HCT116 (cell line): ENCODE measurements around the gene HOXD10. TPM values are rescaled to one million over a fixed set of nuclear protein-coding genes. Genes with fewer than 3 reads are reported as not detected.

Experiments used
- ATAC-seq: fragments of 200-7000 bp; cut with Tn5 transposase; 2 replicates; pipeline ENCODE4 v1.9.1; 2020; ENCODE audit warnings: mild to moderate bottlenecking, moderate library complexity
- BruUV-seq: library from RNA; stranded (reverse); fragments of 400-500 nt; replicated peaks from 2 replicates; lab custom pipeline; 2021; lab: Mats Ljungman, UMichigan
- CTCF ChIA-PET: fragments of 300-600 bp; sonication (Branson Sonifier 250); formaldehyde crosslinking; loops from one replicate; lab custom pipeline; 2021; ENCODE audit warnings: antibody characterized with exemption; lab: Charles Lee
- POLR2A ChIA-PET: fragments of 300-600, 350-600 bp; sonication (Branson Sonifier 250); formaldehyde crosslinking; loops from one replicate; lab custom pipeline; 2021; ENCODE audit warnings: antibody characterized with exemption; lab: Charles Lee
- RAD21 ChIA-PET, 2 experiments: fragments of 300-600 bp; sonication (Branson Sonifier 250); formaldehyde crosslinking; loops; one replicate each; lab custom pipeline; 2023; ENCODE audit warnings: low total read pairs in 2 of 2; ENCODE audit not compliant: uncharacterized antibody in 2 of 2, unreplicated experiment in 2 of 2, low non-redundant PET in 1 of 2; lab: Charles Lee
- DNase-seq: peaks from one replicate; pipeline ENCODE4 v3.0.0-alpha.2; 2010; ENCODE audit warnings: low read depth, low spot score
- H2AFZ ChIP-seq: fragments of 200-600 bp; shearing (Covaris generic), sonication (generic); 2 replicates; pipeline ENCODE4 v1.6.1; 2017; ENCODE audit warnings: low read depth, mixed run types, mixed read lengths, antibody characterized with exemption, low read length; ENCODE audit not compliant: poor library complexity, severe bottlenecking
- H3K27ac ChIP-seq: 2 replicates; pipeline ENCODE4 v1.5.1; 2012; ENCODE audit warnings: low read depth, low read length
- H3K27me3 ChIP-seq: fragments of 200-600 bp; sonication (generic); 2 replicates; pipeline ENCODE4 v1.6.1; 2016; ENCODE audit warnings: mixed run types, low read length, mixed read lengths; ENCODE audit not compliant: insufficient read depth
- H3K36me3 ChIP-seq, 2 experiments: fragments of 200-500 bp in 1 of 2; fragments of 200-600 bp in 1 of 2; sonication (Bioruptor generic) in 1 of 2; sonication (generic) in 1 of 2; 2 replicates each; pipeline versions ENCODE4 v1.5.1 to v1.6.1; 2014 to 2016; ENCODE audit warnings: low read length in 2 of 2, inconsistent platforms in 1 of 2, mixed read lengths in 1 of 2, mixed run types in 1 of 2; ENCODE audit not compliant: insufficient read depth in 2 of 2, control insufficient read depth in 1 of 2
- H3K4me1 ChIP-seq, 2 experiments: fragments of 200-600 bp in 1 of 2; sonication (generic) in 1 of 2; 2 replicates each; pipeline versions ENCODE4 v1.5.1 to v1.6.1; 2012 to 2017; ENCODE audit warnings: low read length in 2 of 2, inconsistent platforms in 1 of 2, mild to moderate bottlenecking in 1 of 2, mixed read lengths in 1 of 2, mixed run types in 1 of 2, moderate library complexity in 1 of 2; ENCODE audit not compliant: insufficient read depth in 2 of 2, control insufficient read depth in 1 of 2
- H3K4me2 ChIP-seq: fragments of 200-600 bp; sonication (generic); 2 replicates; pipeline ENCODE4 v1.6.1; 2017; ENCODE audit warnings: mixed run types, low read length, mixed read lengths
- H3K4me3 ChIP-seq, 2 experiments: fragments of 200-600 bp in 1 of 2; sonication (generic) in 1 of 2; replicated peaks in 1 of 2; 2 replicates each; pipeline ENCODE4 v1.5.1; 2011 to 2016; ENCODE audit warnings: low read length in 2 of 2, control low read depth in 1 of 2, low read depth in 1 of 2, mild to moderate bottlenecking in 1 of 2, mixed read lengths in 1 of 2, mixed run types in 1 of 2
- H3K79me2 ChIP-seq: fragments of 200-600 bp; sonication (generic); 2 replicates; pipeline ENCODE4 v1.6.1; 2017; ENCODE audit warnings: mild to moderate bottlenecking, mixed run types, low read length, moderate library complexity, mixed read lengths; ENCODE audit not compliant: insufficient read depth
- H3K9ac ChIP-seq: fragments of 200-600 bp; sonication (generic); 2 replicates; pipeline ENCODE4 v1.6.1; 2016; ENCODE audit warnings: low read length, mixed read lengths
- H3K9me2 ChIP-seq: fragments of 200-600 bp; sonication (generic), shearing (Covaris generic); 2 replicates; pipeline ENCODE4 v1.6.1; 2017; ENCODE audit warnings: mixed run types, mild to moderate bottlenecking, moderate library complexity; ENCODE audit not compliant: insufficient read depth
- H3K9me3 ChIP-seq, 2 experiments: fragments of 200-500 bp in 1 of 2; fragments of 200-600 bp in 1 of 2; sonication (Bioruptor generic) in 1 of 2; sonication (generic) in 1 of 2; 2 replicates each; pipeline ENCODE4 v1.6.1; 2014 to 2017; ENCODE audit warnings: low read length in 2 of 2, mixed read lengths in 2 of 2, inconsistent platforms in 1 of 2, low read depth in 1 of 2, mild to moderate bottlenecking in 1 of 2, mixed run types in 1 of 2, moderate library complexity in 1 of 2; ENCODE audit not compliant: control insufficient read depth in 1 of 2, insufficient read depth in 1 of 2
- H4K20me1 ChIP-seq: fragments of 200-600 bp; sonication (generic), shearing (Covaris generic); 2 replicates; pipeline ENCODE4 v1.6.1; 2017; ENCODE audit warnings: mixed run types, mild to moderate bottlenecking, moderate library complexity; ENCODE audit not compliant: insufficient read depth
- CBX3 ChIP-seq: IDR thresholded peaks from 2 replicates; pipeline ENCODE4 v1.6.1; 2012; ENCODE audit warnings: low read depth
- CEBPB ChIP-seq: IDR thresholded peaks from 2 replicates; pipeline ENCODE4 v1.6.1; 2012; ENCODE audit warnings: low read depth
- EGR1 ChIP-seq: IDR thresholded peaks from 2 replicates; pipeline ENCODE4 v1.6.1; 2012; ENCODE audit warnings: low read depth
- ELF1 ChIP-seq: IDR thresholded peaks from 2 replicates; pipeline ENCODE4 v1.6.1; 2012; ENCODE audit warnings: low read depth, borderline replicate concordance
- EZH2 ChIP-seq: fragments of 200-600 bp; sonication (generic); IDR thresholded peaks from 2 replicates; pipeline ENCODE4 v1.6.1; 2017; ENCODE audit warnings: antibody characterized with exemption, mixed run types
- EZH2phosphoT487 ChIP-seq: fragments of 200-600 bp; IDR thresholded peaks from 2 replicates; pipeline ENCODE4 v1.6.1; 2018; ENCODE audit warnings: antibody characterized with exemption, borderline replicate concordance
- FOSL1 ChIP-seq: IDR thresholded peaks from 2 replicates; pipeline ENCODE4 v1.6.1; 2012; ENCODE audit warnings: low read depth
- JUND ChIP-seq: IDR thresholded peaks from 2 replicates; pipeline ENCODE4 v1.6.1; 2012
- POLR2A ChIP-seq: IDR thresholded peaks from 2 replicates; pipeline ENCODE4 v1.7.0; 2011; ENCODE audit warnings: borderline replicate concordance; ENCODE audit not compliant: insufficient read depth, insufficient read length; ENCODE audit errors: extremely low read depth
- POLR2AphosphoS5 ChIP-seq: IDR thresholded peaks from 2 replicates; pipeline ENCODE4 v1.6.1; 2011; ENCODE audit warnings: mild to moderate bottlenecking, low read depth, low read length, moderate library complexity
- RAD21 ChIP-seq: IDR thresholded peaks from 2 replicates; pipeline ENCODE4 v1.6.1; 2012; ENCODE audit warnings: low read depth, mild to moderate bottlenecking
- SIN3A ChIP-seq: IDR thresholded peaks from 2 replicates; pipeline ENCODE4 v1.6.1; 2012; ENCODE audit warnings: low read depth
- SP1 ChIP-seq: IDR thresholded peaks from 2 replicates; pipeline ENCODE4 v1.6.1; 2012; ENCODE audit warnings: low read depth
- SRF ChIP-seq: IDR thresholded peaks from 2 replicates; pipeline ENCODE4 v1.6.1; 2012; ENCODE audit warnings: low read depth
- TCF7L2 ChIP-seq: IDR thresholded peaks from 2 replicates; pipeline ENCODE4 v1.7.0; 2011; ENCODE audit warnings: borderline replicate concordance, inconsistent platforms; ENCODE audit not compliant: insufficient read depth, insufficient read length; ENCODE audit errors: extremely low read depth
- YY1 ChIP-seq: IDR thresholded peaks from 2 replicates; pipeline ENCODE4 v1.6.1; 2011; ENCODE audit warnings: low read length, low read depth, moderate library complexity, mild to moderate bottlenecking; ENCODE audit not compliant: insufficient replicate concordance; ENCODE audit errors: extremely low read depth
- ZFX ChIP-seq: fragments of 450-650 bp; IDR thresholded peaks from 2 replicates; pipeline ENCODE4 v1.6.1; 2017
- ZNF274 ChIP-seq: fragments of 200-500 bp; sonication (Bioruptor generic); IDR thresholded peaks from 2 replicates; pipeline ENCODE4 v1.6.1; 2014; ENCODE audit warnings: mild to moderate bottlenecking, low read depth, low read length, inconsistent platforms
- intact Hi-C: fragments of 100-400 bp; cut with micrococcal nuclease; formaldehyde crosslinking; loops from 2 replicates; pipeline ENCODE4 v1.10.0; 2022
- total RNA-seq: library from RNA; stranded (reverse); gene quantifications from one replicate; pipeline ENCODE4 v1.2.1, GENCODE V29; 2021; ENCODE audit not compliant: unreplicated experiment
- TF ChIP-seq, protein P1 (sequence below), 3 experiments: fragments of 200-600 bp in 1 of 3; sonication (generic) in 1 of 3; IDR thresholded peaks in 2 of 3; conservative IDR thresholded peaks in 1 of 3; 2 replicates each; pipeline ENCODE4 v1.5.1; 2012 to 2017; ENCODE audit warnings: low read depth in 2 of 3, low read length in 2 of 3, antibody characterized with exemption in 1 of 3, borderline replicate concordance in 1 of 3, control low read depth in 1 of 3, mild to moderate bottlenecking in 1 of 3, mixed read lengths in 1 of 3, mixed run types in 1 of 3, moderate library complexity in 1 of 3; ENCODE audit not compliant: insufficient read depth in 1 of 3
- TF ChIP-seq, protein P2 (sequence below): IDR thresholded peaks from 2 replicates; pipeline ENCODE4 v1.6.1; 2012
- TF ChIP-seq, protein P3 (sequence below): IDR thresholded peaks from 2 replicates; pipeline ENCODE4 v1.6.1; 2012; ENCODE audit warnings: low read depth
- TF ChIP-seq, protein P4 (sequence below): IDR thresholded peaks from 2 replicates; pipeline ENCODE4 v1.6.1; 2012

Gene HOXD10
- total RNA-seq, 1 experiment from 2014 or later, result not detected

DNA sequence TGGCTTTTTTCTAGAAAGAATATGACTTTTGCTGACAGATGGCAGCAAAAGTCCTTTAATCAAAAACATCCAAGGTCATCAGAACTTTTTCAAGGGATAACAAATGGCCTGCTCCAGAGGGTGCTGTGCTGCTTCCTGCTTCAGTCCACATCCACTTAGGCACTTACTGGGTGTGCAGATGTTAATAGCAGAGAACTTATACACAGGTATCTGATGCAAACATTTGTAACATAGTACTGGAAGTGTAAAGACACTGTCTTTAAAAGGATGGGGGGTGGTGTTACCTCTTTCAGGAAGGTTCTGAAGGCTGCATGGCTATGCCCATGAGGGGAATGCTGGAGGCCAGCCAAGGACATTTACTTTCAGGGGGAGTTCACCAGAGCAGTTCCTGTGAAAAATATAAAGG, 18.5 kb downstream of the HOXD10 start:
- H2AFZ ChIP-seq, result no peak overlapping the region
- BruUV-seq, result no TSS peak
- H3K4me3 ChIP-seq, result no peak overlapping the region
- no peak for ATAC-seq
- no peaks in the 10 kb centered on the region for H3K79me2 ChIP-seq
- intact Hi-C loops, result no loop called here
- no peak overlapping the region for H3K27ac ChIP-seq
- no peak overlapping the region for H3K9ac ChIP-seq
- no peaks in the 10 kb centered on the region for H4K20me1 ChIP-seq
- no peaks in the 10 kb centered on the region for H3K9me2 ChIP-seq
- no peak overlapping the region for H3K4me2 ChIP-seq
- peaks cover 9 to 22% of the 10 kb centered on the region in 2 experiments; a peak in 3 of 4 replicates for H3K4me1 ChIP-seq
- H3K27me3 ChIP-seq, result no peaks in the 10 kb centered on the region
- RAD21 ChIA-PET, result no interaction called here
- DNase-seq, result no peak
- CTCF ChIA-PET, result no interaction called here
- no peaks in the 10 kb centered on the region for H3K9me3 ChIP-seq
- H3K36me3 ChIP-seq, result no peaks in the 10 kb centered on the region
- POLR2A ChIA-PET, result no interaction called here
- TF ChIP-seq, protein P1, sequence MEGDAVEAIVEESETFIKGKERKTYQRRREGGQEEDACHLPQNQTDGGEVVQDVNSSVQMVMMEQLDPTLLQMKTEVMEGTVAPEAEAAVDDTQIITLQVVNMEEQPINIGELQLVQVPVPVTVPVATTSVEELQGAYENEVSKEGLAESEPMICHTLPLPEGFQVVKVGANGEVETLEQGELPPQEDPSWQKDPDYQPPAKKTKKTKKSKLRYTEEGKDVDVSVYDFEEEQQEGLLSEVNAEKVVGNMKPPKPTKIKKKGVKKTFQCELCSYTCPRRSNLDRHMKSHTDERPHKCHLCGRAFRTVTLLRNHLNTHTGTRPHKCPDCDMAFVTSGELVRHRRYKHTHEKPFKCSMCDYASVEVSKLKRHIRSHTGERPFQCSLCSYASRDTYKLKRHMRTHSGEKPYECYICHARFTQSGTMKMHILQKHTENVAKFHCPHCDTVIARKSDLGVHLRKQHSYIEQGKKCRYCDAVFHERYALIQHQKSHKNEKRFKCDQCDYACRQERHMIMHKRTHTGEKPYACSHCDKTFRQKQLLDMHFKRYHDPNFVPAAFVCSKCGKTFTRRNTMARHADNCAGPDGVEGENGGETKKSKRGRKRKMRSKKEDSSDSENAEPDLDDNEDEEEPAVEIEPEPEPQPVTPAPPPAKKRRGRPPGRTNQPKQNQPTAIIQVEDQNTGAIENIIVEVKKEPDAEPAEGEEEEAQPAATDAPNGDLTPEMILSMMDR (IDR thresholded peaks at IDR 0.05 in 2 of 3, conservative IDR thresholded peaks at IDR 0.05 in 1 of 3; ENCODE audit: borderline replicate concordance in 1 of 3, insufficient read depth in 1 of 3, low read depth in 2 of 3, low read length in 2 of 3), result peak in 1 of 3 experiments; percentile 44; a peak in 1 of 6 replicates
- TF ChIP-seq FOSL1, result no peak
- no peak for TF ChIP-seq ZNF274
- TF ChIP-seq SIN3A, result no peak
- TF ChIP-seq EZH2phosphoT487, result no peak
- no peak for TF ChIP-seq ELF1
- 0 out of 2 replicates have a peak, but pooled peaks have one; percentile 2 for TF ChIP-seq SP1
- TF ChIP-seq POLR2A, result no peak
- TF ChIP-seq, protein P2, sequence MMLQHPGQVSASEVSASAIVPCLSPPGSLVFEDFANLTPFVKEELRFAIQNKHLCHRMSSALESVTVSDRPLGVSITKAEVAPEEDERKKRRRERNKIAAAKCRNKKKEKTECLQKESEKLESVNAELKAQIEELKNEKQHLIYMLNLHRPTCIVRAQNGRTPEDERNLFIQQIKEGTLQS, result no peak
- no peak for TF ChIP-seq SRF
- no peak for TF ChIP-seq YY1
- no peak for TF ChIP-seq ZFX
- TF ChIP-seq EGR1, result no peak
- peak; percentile 55 for TF ChIP-seq RAD21
- no peak for TF ChIP-seq TCF7L2
- TF ChIP-seq JUND, result no peak
- no peak for TF ChIP-seq CBX3
- TF ChIP-seq POLR2AphosphoS5, result no peak
- no peak for TF ChIP-seq EZH2
- TF ChIP-seq, protein P3, sequence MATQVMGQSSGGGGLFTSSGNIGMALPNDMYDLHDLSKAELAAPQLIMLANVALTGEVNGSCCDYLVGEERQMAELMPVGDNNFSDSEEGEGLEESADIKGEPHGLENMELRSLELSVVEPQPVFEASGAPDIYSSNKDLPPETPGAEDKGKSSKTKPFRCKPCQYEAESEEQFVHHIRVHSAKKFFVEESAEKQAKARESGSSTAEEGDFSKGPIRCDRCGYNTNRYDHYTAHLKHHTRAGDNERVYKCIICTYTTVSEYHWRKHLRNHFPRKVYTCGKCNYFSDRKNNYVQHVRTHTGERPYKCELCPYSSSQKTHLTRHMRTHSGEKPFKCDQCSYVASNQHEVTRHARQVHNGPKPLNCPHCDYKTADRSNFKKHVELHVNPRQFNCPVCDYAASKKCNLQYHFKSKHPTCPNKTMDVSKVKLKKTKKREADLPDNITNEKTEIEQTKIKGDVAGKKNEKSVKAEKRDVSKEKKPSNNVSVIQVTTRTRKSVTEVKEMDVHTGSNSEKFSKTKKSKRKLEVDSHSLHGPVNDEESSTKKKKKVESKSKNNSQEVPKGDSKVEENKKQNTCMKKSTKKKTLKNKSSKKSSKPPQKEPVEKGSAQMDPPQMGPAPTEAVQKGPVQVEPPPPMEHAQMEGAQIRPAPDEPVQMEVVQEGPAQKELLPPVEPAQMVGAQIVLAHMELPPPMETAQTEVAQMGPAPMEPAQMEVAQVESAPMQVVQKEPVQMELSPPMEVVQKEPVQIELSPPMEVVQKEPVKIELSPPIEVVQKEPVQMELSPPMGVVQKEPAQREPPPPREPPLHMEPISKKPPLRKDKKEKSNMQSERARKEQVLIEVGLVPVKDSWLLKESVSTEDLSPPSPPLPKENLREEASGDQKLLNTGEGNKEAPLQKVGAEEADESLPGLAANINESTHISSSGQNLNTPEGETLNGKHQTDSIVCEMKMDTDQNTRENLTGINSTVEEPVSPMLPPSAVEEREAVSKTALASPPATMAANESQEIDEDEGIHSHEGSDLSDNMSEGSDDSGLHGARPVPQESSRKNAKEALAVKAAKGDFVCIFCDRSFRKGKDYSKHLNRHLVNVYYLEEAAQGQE, result no peak
- TF ChIP-seq, protein P4, sequence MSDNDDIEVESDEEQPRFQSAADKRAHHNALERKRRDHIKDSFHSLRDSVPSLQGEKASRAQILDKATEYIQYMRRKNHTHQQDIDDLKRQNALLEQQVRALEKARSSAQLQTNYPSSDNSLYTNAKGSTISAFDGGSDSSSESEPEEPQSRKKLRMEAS, result peak; percentile 6; the same call in 1 of the 2 replicates
- TF ChIP-seq CEBPB, result peak; percentile 73
